ENCODE measurements around the gene MISFA. TPM values are rescaled to one million over a fixed set of nuclear protein-coding genes. Genes with fewer than 3 reads are reported as not detected.

The MISFA gene
- total and polyA plus RNA-seq, 11 donors: 0.93 to 11.1 (median 7.8) TPM

DNA sequence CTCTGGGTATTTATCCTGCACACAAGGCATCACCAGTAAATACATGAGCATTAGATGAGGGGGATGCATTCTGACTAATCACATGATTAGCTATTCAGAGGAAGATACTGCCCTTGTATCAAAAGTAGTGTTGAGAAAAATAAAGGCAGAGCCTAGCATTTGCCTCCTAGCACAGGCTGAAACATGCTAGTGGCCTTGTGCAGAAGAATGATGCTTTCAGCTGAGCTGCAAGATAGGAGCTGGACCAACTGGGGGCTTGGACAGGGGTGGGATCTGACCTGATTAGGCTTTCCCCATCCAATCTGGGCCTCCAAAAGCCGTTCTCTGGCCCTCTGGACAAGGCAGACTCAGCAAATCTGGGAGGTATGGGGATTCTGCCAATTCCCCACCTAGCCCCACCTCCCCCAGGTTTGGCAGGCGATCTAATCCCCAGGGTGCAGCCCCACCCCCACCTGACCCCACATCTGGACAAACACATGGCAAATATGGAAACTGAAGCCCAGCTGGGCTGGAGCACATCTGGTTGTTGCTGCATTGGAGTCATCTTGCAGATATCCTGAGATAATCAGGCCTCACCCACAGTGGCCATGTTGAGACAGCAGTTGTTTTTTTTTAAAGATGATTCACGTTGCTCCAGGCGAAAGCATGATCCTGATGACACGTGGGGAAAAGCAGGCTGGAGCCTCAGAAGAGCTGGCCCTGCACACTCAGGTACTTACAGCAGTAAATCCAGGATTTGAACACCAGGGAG, 4.4 kb upstream of the MISFA start:
- no peak for DNase-seq
- peaks cover 0 to 18% (median 9%) of the 10 kb centered on the region in 12 donors for H3K4me1 ChIP-seq
- no peak overlapping the region for H3K27ac ChIP-seq
- H3K27me3 ChIP-seq: no peaks in the 10 kb centered on the region
- intact Hi-C loops (cut with DNase I): loop anchor here in 1 of 10 donors (5.0 kb wide), 1 partner anchor 37 kb away; the partner anchor contains the start of gene SPTY2D1
- no peak overlapping the region for H3K4me3 ChIP-seq
- no peaks in the 10 kb centered on the region for H3K9me3 ChIP-seq
- TF ChIP-seq, protein P1, sequence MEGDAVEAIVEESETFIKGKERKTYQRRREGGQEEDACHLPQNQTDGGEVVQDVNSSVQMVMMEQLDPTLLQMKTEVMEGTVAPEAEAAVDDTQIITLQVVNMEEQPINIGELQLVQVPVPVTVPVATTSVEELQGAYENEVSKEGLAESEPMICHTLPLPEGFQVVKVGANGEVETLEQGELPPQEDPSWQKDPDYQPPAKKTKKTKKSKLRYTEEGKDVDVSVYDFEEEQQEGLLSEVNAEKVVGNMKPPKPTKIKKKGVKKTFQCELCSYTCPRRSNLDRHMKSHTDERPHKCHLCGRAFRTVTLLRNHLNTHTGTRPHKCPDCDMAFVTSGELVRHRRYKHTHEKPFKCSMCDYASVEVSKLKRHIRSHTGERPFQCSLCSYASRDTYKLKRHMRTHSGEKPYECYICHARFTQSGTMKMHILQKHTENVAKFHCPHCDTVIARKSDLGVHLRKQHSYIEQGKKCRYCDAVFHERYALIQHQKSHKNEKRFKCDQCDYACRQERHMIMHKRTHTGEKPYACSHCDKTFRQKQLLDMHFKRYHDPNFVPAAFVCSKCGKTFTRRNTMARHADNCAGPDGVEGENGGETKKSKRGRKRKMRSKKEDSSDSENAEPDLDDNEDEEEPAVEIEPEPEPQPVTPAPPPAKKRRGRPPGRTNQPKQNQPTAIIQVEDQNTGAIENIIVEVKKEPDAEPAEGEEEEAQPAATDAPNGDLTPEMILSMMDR (IDR thresholded peaks at IDR 0.05): no peak
- TF ChIP-seq POLR2A (IDR thresholded peaks at IDR 0.05): no peak
- peaks cover 0 to 11% (median 0%) of the 10 kb centered on the region in 9 donors for H3K36me3 ChIP-seq
- no peak for ATAC-seq
- WGBS, 4 donors: 71 to 78% (median 75%) methylated on average over 5 of the region's 5 CpGs

DNA sequence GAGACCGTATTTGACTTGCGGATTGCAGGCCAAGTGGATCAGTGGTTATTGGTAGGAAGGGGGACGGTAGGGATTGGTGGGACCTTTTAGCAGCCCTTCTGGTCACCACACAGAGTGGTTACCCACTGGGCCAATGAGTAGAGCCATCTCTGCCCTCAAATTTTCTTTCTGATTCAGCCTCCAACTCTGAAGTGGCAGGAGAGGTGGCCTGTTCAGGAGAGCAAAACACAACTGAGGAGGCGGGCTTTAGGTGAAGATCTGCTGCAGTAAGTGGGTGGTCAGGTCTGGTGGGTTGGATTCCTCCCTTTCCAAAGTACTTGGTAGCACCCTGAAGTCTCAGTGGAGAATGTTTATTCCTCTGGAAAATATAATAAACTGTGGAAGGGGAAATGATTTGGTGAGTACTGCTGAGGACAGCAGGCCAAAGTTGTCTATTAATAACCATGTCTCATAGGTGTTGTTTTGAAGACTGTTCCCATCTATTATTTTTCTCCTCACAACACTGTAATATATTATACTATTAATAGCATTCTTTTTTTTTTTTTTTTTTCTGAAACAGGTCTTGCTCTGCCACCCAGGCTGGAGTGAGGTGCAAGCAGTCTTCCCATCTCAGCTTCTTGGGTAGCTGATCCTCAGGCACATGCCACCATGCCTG, 1.5 kb downstream of the MISFA start:
- Histone ChIP-seq H3K36me3 (peaks cover 0 to 23% (median 5%) of the 10 kb centered on the region in 9 donors), H3K27ac (peak overlapping the region in 8 of 12 donors; percentile 4 to 61 (median 50)), H3K4me3 (no peak overlapping the region), H3K9me3 (no peaks in the 10 kb centered on the region), H3K4me1 (peaks cover 0 to 17% (median 0%) of the 10 kb centered on the region in 12 donors), H3K27me3 (no peaks in the 10 kb centered on the region)
- ATAC-seq (peak; percentile 75 to 85 (median 78)), DNase-seq (no peak)
- 93 to 98% (median 94%) methylated on average over 4 of the region's 4 CpGs for WGBS, 4 donors
- intact Hi-C loops (cut with DNase I): no loop called here
- no peak for TF ChIP-seq POLR2A (IDR thresholded peaks at IDR 0.05)
- TF ChIP-seq, protein P1 (IDR thresholded peaks at IDR 0.05): no peak

DNA sequence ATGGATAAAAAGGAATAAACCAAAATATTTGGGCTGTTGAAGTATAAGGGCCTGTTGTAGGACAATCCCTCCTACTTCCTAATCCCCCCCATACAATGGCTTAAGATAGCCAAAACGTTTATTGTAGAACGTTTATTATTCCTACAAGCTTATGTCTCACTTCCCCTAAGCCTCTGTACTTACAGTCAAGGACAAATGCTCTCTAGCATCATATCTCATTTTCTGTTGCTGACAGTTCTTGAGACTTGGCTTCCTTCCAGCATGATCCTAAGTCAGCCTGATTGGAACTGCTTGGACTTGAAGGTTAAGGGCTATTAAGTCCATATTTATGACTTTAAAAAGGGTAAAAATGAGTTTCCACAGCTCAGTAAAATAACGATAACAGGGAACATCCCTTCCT, 8.8 kb downstream of the MISFA start:
- Histone ChIP-seq H3K4me1 (peaks cover 0 to 9% (median 0%) of the 10 kb centered on the region in 12 donors), H3K9me3 (no peaks in the 10 kb centered on the region), H3K4me3 (no peak overlapping the region), H3K27ac (peak overlapping the region in 3 of 12 donors; percentile 12 to 53 (median 23)), H3K36me3 (peaks cover 0 to 83% (median 75%) of the 10 kb centered on the region in 9 donors), H3K27me3 (no peaks in the 10 kb centered on the region)
- TF ChIP-seq POLR2A (IDR thresholded peaks at IDR 0.05): no peak
- TF ChIP-seq, protein P1 (IDR thresholded peaks at IDR 0.05): no peak
- intact Hi-C loops (cut with DNase I): no loop called here
- no peak for DNase-seq
- peak in 2 of 4 donors; percentile 60 to 72 for ATAC-seq
- WGBS, 4 donors: 34 to 45% (median 40%) methylated on average over 3 of the region's 3 CpGs

DNA sequence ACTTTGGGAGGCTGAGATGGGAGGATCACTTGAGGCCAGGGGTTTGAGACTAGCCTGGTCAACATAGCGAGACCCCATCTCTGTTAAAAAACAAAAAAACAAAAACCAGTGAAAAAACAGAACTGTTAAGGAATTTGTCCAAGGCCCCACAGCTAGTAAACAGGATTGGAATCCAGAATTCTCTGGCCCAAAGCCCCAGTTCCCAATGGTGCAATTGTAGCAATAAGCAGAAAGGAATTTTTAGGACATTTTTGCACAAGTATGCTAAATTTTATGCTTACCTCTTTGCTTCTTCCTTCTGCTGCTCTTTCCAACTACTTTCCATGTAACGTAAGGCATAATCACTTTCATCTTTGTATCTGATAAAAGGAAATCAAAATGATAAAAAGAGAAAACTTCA, 11.6 kb downstream of the MISFA start:
- 81 to 96% (median 89%) methylated on average over 2 of the region's 2 CpGs for WGBS, 4 donors
- ATAC-seq: no peak

More for the DNA sequence above, 11.6 kb downstream of the MISFA start:
- H3K27me3 ChIP-seq: no peaks in the 10 kb centered on the region
- H3K4me3 ChIP-seq: no peak overlapping the region
- TF ChIP-seq, protein P1 (IDR thresholded peaks at IDR 0.05): no peak
- no peak for TF ChIP-seq POLR2A (IDR thresholded peaks at IDR 0.05)
- H3K36me3 ChIP-seq: peaks cover 0 to 99% (median 90%) of the 10 kb centered on the region in 9 donors
- H3K9me3 ChIP-seq: no peaks in the 10 kb centered on the region
- H3K27ac ChIP-seq: no peak overlapping the region
- peaks cover 0 to 9% (median 0%) of the 10 kb centered on the region in 12 donors for H3K4me1 ChIP-seq
- no peak for DNase-seq
- intact Hi-C loops (cut with DNase I): no loop called here
